Heart right ventricle (tissue), 16 donors: Measurements from ENCODE around the gene PNMA6E. TPM values are rescaled to one million over a fixed set of nuclear protein-coding genes. Genes with fewer than 3 reads are reported as not detected.

ENCODE experiments used
- ATAC-seq, 8 donors: fragments of 200-7000 bp; cut with Tn5 transposase; one replicate each; pipeline ENCODE4 v1.9.1; 2020; ENCODE audit warnings: mild to moderate bottlenecking in 8 of 8, moderate library complexity in 8 of 8, moderate number of reproducible peaks in 1 of 8
- DNase-seq, 2 donors: peaks; one replicate each; pipeline ENCODE4 v3.0.0-alpha.2; 2020
- H3K27ac ChIP-seq, 10 donors: fragments of 200-600 bp; sonication (generic) in 2 of 10; one replicate each; pipeline versions ENCODE4 v1.5.0 to v1.8.0; 2020 to 2022; ENCODE audit warnings: mild to moderate bottlenecking in 3 of 10
- H3K27me3 ChIP-seq, 7 donors: fragments of 200-600 bp; one replicate each; pipeline ENCODE4 v1.8.0; 2021 to 2022; ENCODE audit warnings: mild to moderate bottlenecking in 2 of 7
- H3K36me3 ChIP-seq, 9 donors: fragments of 200-600 bp; sonication (generic) in 1 of 9; one replicate each; pipeline versions ENCODE4 v1.5.0 to v1.8.0; 2020 to 2022; ENCODE audit warnings: mild to moderate bottlenecking in 2 of 9
- H3K4me1 ChIP-seq, 9 donors: fragments of 200-600 bp; sonication (generic) in 1 of 9; one replicate each; pipeline versions ENCODE4 v1.5.0 to v1.8.0; 2020 to 2022; ENCODE audit warnings: mild to moderate bottlenecking in 4 of 9
- H3K4me3 ChIP-seq, 10 donors: fragments of 200-600 bp; sonication (generic) in 2 of 10; one replicate each; pipeline versions ENCODE4 v1.5.0 to v1.8.0; 2020 to 2022; ENCODE audit warnings: mild to moderate bottlenecking in 7 of 10, moderate library complexity in 2 of 10
- H3K9me3 ChIP-seq, 11 donors: fragments of 200-600 bp in 10 of 11; sonication (generic) in 2 of 11; one replicate each; pipeline versions ENCODE4 v1.5.0 to v1.8.0; 2013 to 2022; ENCODE audit warnings: mild to moderate bottlenecking in 2 of 11, control low read depth in 1 of 11, moderate library complexity in 1 of 11
- WGBS, 2 donors: extraction: QIAGEN DNeasy Blood & Tissue Kit; methylation state at CpG; one replicate each; pipeline ENCODE4 v1.1.7; 2013; ENCODE audit warnings: inconsistent platforms in 1 of 2; 5-methylcytosine and 5-hydroxymethylcytosine counted together
- intact Hi-C, 10 donors: fragments of 100-400 bp; cut with DNase I; formaldehyde crosslinking; loops; one replicate each; pipeline versions ENCODE4 v1.11.1 to v1.14.2; 2022
- polyA plus RNA-seq, 2 donors: library from polyadenylated mRNA; stranded (reverse); fragments of 200-250 nt; gene quantifications; one replicate each; pipeline ENCODE4 v1.2.3, GENCODE V29; 2013
- total RNA-seq, 10 donors: library from RNA; stranded (reverse); fragmentation: NEBNext Ultra II Directional in 3 of 10; extraction: Animal tissue kit (Norgen Biotek cat#: 25700) in 3 of 10; gene quantifications; one replicate each; pipeline versions ENCODE4 v1.2.1 to v1.2.4, GENCODE V29; 2021 to 2023
- TF ChIP-seq, protein P1 (sequence below), 9 donors: fragments of 200-600 bp; sonication (generic) in 2 of 9; IDR thresholded peaks; one replicate each; pipeline versions ENCODE4 v1.5.0 to v1.8.0; 2021 to 2022; ENCODE audit warnings: antibody characterized with exemption in 9 of 9, mild to moderate bottlenecking in 5 of 9, moderate library complexity in 1 of 9
- donor health status: Arrhythmogenic right ventricular cardiomyopathy.
- donor health status: ischemic (EF 13 %, LVEDD 7.1; RV severe dilation, severe dysfunction).
- donor health status: healthy with polysubstance abuse.
- donor health status: DM: no; HTN: yes; CAD: no.
- donor health status: DM: no; HTN: no; CAD: no.
- donor health status: ischemic (EF 25% LVEDD 6.9; RV normal size, moderate dysfunction).
- donor health status: ischemic (EF 25% LVEDD 5.7; RV mildly dilated, moderate dysfunction).
- donor health status: healthy.
- donor health status: DM: yes; HTN: yes; CAD: no.
- donor health status: Ischemic cardiomyopathy.
- donor health status: ischemic (EF 35%, LVEDD 5.7; RV mildly dilated, moderate dysfunction).
- donor health status: nonischemic (EF 11% LVEDD 7.7; RV severe dilation, severe dysfunction).
- donor health status: DM: yes; HTN: yes; CAD: no.
- donor health status: PGD.
- donor health status: ischemic (EF 29% LVEDD 5.4; RV normal size, mild dysfunction).
- donor health status: nonischemic (EF 23%, LVEDD 6.1; RV moderate dilation, normal function).

PNMA6E gene
- total and polyA plus RNA-seq, 12 donors = not detected

DNA sequence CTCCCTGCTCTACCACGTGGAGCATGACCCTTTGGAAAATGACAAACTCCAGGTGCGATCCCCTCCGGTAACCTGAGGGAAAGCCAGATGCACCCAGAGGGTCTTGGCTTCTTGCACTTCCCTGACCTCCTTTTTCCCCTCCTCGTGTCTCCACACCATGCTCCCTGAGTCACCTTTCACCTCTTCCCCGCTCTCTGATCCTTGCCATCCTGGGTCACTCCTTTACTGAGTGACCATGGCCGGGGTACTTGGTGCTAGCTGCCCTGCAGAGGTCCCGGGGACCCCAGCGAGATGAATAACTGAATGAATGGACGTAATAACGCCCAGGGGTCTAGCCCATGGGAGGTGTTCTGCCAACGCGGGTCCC is 9.7 kb upstream of the PNMA6E start:
- H3K4me3 ChIP-seq = peak overlapping the region in 9 of 10 donors; percentile 35 to 61 (median 56)
- H3K9me3 ChIP-seq = no peaks in the 10 kb centered on the region
- H3K36me3 ChIP-seq = no peaks in the 10 kb centered on the region
- peak overlapping the region in 3 of 10 donors; percentile 9 to 48 (median 21) for H3K27ac ChIP-seq
- ATAC-seq (no peak), DNase-seq (no peak)
- 45 to 70% methylated on average over 7 to 12 of the region's 12 CpGs for WGBS, 2 donors
- H3K4me1 ChIP-seq = peaks cover 0 to 9% (median 0%) of the 10 kb centered on the region in 9 donors
- H3K27me3 ChIP-seq = peaks cover 0 to 9% (median 0%) of the 10 kb centered on the region in 7 donors
- intact Hi-C loops = no loop called here
- TF ChIP-seq, protein P1, sequence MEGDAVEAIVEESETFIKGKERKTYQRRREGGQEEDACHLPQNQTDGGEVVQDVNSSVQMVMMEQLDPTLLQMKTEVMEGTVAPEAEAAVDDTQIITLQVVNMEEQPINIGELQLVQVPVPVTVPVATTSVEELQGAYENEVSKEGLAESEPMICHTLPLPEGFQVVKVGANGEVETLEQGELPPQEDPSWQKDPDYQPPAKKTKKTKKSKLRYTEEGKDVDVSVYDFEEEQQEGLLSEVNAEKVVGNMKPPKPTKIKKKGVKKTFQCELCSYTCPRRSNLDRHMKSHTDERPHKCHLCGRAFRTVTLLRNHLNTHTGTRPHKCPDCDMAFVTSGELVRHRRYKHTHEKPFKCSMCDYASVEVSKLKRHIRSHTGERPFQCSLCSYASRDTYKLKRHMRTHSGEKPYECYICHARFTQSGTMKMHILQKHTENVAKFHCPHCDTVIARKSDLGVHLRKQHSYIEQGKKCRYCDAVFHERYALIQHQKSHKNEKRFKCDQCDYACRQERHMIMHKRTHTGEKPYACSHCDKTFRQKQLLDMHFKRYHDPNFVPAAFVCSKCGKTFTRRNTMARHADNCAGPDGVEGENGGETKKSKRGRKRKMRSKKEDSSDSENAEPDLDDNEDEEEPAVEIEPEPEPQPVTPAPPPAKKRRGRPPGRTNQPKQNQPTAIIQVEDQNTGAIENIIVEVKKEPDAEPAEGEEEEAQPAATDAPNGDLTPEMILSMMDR (IDR thresholded peaks at IDR 0.05) = no peak

DNA sequence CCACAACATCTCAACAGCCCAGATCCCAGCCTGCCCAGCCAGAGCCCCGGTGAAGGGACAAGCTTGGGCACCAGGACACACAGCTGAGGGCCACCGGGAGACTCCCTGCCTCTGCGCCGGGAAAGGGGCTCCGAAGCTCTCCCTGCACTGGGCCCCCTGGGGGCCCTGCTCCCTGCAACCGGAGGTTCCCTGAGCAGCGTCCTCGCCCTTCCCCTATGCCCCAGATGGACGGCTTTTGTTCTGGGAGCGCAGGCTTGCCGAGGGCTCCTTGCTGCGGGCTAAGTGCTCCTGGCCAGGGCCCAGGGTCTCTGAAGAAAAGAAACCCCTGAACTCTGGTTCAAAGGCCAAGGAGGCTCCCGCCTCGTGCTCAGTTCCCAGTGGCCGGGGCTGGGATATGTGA is 9.2 kb upstream of the PNMA6E start:
- Histone ChIP-seq H3K36me3 (no peaks in the 10 kb centered on the region), H3K4me3 (no peak overlapping the region), H3K9me3 (no peaks in the 10 kb centered on the region), H3K27ac (no peak overlapping the region), H3K4me1 (peaks cover 0 to 9% (median 0%) of the 10 kb centered on the region in 9 donors), H3K27me3 (peaks cover 0 to 9% (median 0%) of the 10 kb centered on the region in 7 donors)
- WGBS, 2 donors = 73 to 75% methylated on average over 12 to 15 of the region's 15 CpGs
- TF ChIP-seq, protein P1 (IDR thresholded peaks at IDR 0.05) = no peak
- DNase-seq (no peak), ATAC-seq (no peak)
- intact Hi-C loops = no loop called here

DNA sequence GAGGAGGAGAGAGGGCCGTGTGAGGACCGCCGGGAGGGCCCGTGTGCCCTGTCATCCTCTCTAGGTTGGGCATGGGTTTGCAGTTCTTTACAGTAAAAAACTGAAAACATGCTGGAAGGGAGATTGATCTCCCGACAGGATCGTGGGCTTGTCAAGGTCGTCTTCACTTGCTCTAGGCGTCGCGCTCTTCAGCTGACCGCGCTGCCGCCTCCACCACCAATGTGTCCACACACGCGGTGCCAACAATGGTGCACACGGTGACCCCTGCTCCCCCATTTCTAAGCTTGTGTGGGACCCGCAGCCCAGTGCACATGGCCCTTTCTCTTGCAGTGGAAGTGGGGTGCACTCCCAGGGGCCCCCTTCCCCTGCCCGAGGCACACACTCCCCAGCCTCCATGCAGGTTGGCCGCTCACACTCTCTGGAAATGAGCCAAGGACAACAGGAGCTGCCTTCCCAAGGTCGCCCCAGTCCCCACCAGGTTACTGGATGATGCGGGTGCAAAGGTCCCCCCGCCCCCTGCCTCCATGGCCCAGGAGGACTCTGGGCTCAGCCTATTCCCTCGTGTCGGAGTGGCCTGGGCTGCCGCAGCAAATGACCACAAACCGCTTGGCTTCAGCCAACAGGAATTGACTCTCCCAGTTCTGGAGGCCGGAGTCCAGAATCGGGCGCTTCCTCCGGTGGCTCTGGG is 8.4 kb upstream of the PNMA6E start:
- peaks cover 0 to 9% (median 0%) of the 10 kb centered on the region in 9 donors for H3K4me1 ChIP-seq
- WGBS, 2 donors = 84 to 87% methylated on average over 28 of the region's 30 CpGs
- TF ChIP-seq, protein P1 (IDR thresholded peaks at IDR 0.05) = no peak
- H3K36me3 ChIP-seq = no peaks in the 10 kb centered on the region
- ATAC-seq = no peak
- H3K9me3 ChIP-seq = no peaks in the 10 kb centered on the region
- H3K27me3 ChIP-seq = peaks cover 0 to 9% (median 0%) of the 10 kb centered on the region in 7 donors
- H3K27ac ChIP-seq = no peak overlapping the region
- no peak overlapping the region for H3K4me3 ChIP-seq
- intact Hi-C loops = no loop called here
- no peak for DNase-seq

DNA sequence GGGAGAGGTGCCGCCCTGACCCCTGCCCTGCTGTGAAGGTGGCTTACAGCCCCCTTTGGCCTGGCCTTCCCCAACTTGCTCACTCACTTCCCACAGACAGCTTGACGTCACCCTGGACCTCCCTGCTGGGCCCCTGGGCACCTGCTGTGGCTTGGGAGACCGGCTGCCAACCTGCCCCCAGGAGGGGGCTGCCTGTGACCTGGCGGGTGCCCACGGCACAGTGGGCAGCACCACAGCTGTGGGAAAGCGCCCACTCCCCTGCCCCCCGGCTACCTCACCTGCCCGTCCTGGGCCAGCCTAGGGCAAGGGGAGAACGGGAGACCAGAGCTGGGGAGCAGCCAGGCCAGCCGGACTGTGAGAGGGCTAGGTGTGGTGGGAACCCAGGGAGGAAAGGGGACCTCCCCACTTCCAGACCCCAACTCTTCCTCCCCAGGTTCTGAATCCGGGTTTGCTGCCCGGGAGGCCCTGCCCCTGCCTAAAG is 7.8 kb upstream of the PNMA6E start:
- DNase-seq (no peak), ATAC-seq (no peak)
- intact Hi-C loops = no loop called here
- Histone ChIP-seq H3K27me3 (peaks cover 0 to 9% (median 0%) of the 10 kb centered on the region in 7 donors), H3K27ac (no peak overlapping the region), H3K4me3 (no peak overlapping the region), H3K36me3 (no peaks in the 10 kb centered on the region), H3K4me1 (peaks cover 0 to 9% (median 0%) of the 10 kb centered on the region in 9 donors), H3K9me3 (no peaks in the 10 kb centered on the region)
- 89 to 95% methylated on average over 9 to 12 of the region's 12 CpGs for WGBS, 2 donors
- TF ChIP-seq, protein P1 (IDR thresholded peaks at IDR 0.05) = no peak
